NCI-H460 (cell line): ENCODE data around the gene ABCB11. TPM values are rescaled to one million over a fixed set of nuclear protein-coding genes. Genes with fewer than 3 reads are reported as not detected.

Experiments
- DNase-seq: peaks from one replicate; pipeline ENCODE4 v3.0.0-alpha.2; 2016; ENCODE audit warnings: low read depth; ENCODE audit errors: extremely low read depth
- total RNA-seq: library from RNA; depleted of rRNA; stranded (reverse); fragments of >200 nt; shearing (Covaris generic); gene quantifications from 2 replicates; pipeline ENCODE4 v1.2.3, GENCODE V29; 2014

ABCB11 gene
- total RNA-seq, 1 experiment from 2014 or later = not detected

DNA sequence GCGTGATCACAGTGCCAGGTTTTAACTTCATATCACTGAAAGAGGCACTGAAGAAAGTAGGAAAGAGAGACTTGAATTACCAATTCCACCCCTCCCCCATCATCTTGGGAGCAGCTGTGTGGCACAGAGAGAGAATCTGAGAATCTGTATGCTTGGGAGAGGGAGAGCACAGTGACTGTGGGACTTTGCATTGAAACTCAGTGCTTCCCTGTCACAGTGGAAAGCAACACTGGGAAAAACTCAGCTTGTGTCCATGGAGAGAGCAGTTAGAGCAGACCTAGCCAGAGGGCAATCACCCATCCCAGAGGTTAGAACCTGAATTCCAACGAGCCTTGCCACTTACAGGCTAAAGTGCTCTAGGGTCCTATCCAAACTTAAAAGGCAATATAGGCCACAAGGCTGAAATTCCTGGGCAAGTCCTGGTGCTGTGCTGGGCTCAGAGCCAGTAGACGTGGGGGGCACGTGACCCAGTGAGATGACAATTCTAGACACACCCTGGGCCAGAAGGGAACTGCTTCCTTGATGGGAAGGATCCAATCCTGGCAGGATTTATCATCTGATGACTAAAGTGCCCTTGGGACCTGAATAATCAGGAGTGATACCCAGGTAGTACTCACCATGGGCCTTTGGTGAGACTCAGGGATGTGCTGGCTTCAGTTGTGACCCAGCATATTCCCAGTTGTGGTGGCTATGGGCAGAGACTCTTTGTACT lies 15.5 kb upstream of the ABCB11 start:
- DNase-seq = no peak

DNA sequence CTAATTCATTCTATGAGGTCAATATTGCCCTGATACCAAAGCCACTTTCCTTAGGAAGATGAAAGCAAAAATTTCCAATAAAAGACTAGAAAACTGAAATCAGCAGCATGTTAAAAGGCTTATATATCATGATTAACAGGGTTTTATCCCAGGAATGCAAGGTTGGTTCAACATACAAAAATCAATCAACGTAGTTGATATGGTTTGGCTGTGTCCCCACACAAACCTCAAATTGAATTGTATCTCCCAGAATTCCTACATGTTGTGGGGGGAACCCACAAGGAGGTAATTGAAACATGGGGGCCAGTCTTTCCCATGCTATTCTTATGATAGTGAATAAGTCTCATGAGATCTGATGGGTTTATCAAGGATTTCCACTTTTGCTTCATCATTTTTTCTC lies 11.7 kb upstream of the ABCB11 start:
- no peak for DNase-seq

DNA sequence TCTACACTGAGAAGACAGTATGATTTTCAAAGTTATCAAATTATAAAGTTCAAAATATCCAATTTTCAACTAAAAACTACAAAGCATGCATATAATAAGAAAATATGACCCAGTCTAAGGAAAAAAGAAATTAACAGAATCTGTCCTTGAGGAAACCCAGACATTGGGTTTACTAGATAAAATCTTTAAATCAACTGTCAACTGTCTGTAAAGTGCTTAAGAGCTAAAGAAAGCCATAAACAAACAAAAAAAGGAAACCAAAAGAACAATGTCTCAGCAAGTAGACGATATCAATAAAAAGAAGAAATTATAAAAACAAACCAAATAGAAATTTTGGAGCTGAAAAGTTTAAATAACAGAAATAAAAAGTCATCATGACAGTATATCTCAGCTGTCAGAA lies 10.5 kb upstream of the ABCB11 start:
- DNase-seq = no peak

- no peak for DNase-seq
These were observed 8.6 kb upstream of the ABCB11 start for GRCh38 chr2:169039702-169040101.

GRCh38 chr2:169038338-169038757 lies 7.2 kb upstream of the ABCB11 start:
- DNase-seq = no peak

DNA sequence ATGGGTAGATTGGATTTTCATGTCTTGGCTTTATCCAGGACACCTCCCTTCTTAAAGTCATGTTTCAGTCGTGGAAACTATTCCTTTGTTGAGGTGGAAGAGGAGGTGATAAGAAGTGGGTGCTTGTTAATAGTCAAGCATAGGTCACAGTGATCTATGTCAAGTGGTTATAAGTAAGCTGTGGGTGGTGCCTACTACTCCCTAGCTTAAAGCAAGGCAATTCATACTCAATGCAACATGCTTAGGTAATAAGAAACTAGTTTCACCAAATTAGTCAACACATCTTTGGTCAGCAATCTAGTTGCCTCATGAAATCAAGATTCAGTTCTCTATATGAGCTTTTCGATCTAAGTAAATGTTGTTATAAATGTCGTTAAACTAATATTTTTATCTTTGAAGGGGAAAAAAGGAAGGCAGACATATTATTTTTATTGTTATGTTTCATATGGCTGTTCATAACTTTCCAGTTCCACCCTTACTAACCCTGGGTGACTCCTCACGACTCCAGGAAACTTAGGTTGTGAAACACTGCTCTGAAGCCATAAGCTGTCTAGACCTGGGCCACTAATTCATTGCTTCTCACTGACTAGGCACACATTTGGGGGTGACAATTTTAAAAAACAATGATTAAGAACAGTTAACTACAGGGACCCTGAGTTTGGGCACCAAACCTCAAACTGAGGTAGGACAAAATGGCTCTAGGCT lies 5.8 kb upstream of the ABCB11 start:
- DNase-seq = no peak

- no peak for DNase-seq
These were observed 4.8 kb upstream of the ABCB11 start for GRCh38 chr2:169035887-169036286.

- no peak for DNase-seq
These were observed 3.9 kb upstream of the ABCB11 start for GRCh38 chr2:169034984-169035544.

DNA sequence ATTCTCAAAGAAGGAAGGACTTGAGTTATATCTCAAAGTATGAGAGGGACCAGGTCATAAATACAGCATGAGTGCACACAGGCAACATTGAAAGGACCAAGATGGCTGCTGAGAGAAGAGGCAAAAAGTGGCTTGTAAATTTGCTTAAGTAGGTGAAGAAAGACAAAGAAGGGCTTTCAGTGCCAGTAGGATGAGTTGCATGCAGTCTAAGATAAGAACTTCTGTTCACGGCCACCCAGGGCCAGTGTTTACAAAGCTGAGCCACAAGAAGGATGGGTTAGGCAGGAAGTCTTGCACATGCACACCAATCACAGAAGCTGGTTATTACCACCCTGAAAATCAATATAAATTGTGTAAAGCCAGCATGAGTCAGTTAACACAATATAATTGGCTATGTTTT lies 3.1 kb upstream of the ABCB11 start:
- no peak for DNase-seq

GRCh38 chr2:169029341-169029740 lies 1.8 kb downstream of the ABCB11 start:
- no peak for DNase-seq

- DNase-seq = no peak
These were observed 3.9 kb downstream of the ABCB11 start for GRCh38 chr2:169027234-169027633.

GRCh38 chr2:169026056-169026455 lies 5.1 kb downstream of the ABCB11 start:
- no peak for DNase-seq

DNA sequence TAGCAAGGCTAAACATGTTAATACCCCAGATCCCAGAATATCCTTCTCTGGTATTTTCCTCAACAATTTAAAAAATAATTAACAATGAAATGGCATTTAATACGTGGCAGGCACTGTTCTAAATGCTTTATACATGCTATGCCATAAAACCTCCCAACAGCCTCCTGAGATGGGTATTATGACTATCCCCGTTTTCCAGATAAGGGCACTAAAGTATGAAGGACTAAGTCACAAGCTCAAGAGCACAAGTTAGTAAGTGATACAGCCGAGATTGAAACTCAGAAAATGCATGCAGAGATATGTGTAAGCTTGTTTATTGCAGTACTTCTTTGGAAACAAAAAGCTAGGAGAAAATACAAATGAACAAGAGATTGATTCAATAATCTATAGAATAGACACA lies 8.0 kb downstream of the ABCB11 start:
- no peak for DNase-seq

- DNase-seq = no peak
These were observed 12.7 kb downstream of the ABCB11 start for GRCh38 chr2:169018390-169018789.

DNA sequence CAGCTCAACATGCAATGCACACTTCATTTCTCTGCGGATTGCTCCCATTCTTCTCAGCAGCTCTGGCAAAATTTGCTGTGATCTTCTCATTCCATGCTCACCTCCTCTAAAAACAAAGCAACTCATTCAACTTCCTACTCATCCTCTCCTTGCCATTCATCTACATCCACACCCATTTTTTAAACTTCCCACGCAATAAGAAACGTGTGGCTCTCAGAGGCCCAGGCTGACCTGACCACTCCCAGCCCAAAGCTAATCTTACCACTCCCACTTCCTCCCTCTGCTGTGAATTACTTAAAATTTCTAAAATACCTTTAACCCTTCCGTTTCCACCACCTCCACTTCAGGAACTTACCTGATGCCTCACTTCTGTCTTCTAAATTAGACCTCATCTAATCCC lies 15.2 kb downstream of the ABCB11 start:
- DNase-seq = no peak

GRCh38 chr2:169014780-169015179 lies 16.3 kb downstream of the ABCB11 start:
- no peak for DNase-seq

GRCh38 chr2:169013628-169014026 lies 17.5 kb downstream of the ABCB11 start:
- DNase-seq = no peak

DNA sequence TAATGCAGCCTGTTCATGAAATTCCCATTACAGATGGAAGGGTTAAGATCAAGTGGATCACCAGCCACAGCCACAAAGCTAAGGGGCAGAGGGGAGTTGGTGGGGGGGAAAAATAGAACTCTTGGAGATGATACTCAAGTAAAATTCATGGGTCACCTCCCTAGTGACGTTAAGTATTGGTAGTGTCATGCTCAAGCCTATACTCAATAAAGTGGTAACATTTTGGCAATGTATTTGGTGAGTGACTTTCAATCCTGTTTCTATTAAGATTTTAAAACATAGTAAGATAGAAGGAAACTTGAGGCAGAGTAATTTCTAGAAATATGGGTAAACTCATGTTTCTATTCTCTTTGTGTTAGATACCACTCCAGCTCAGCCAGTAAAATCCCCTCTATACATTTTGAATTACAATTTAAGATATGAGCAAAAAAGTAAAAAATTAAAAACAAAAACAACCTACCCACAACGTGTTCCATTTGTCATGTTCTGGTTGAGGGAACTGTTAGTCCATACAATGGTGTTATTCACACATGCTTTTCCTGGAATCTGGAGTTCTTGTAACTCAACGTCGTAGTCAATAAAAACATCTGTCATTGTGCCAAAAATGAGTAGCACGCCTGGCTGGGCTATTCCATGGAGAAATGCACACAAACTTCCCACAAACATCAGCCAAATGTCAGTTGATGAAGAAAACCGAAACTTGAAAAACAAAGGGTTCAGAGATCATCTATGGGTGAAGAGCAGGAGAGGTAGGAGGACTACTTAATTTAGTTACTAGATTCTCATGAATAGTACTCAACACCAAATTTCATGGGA lies 18.1 kb downstream of the ABCB11 start:
- DNase-seq = no peak

DNA sequence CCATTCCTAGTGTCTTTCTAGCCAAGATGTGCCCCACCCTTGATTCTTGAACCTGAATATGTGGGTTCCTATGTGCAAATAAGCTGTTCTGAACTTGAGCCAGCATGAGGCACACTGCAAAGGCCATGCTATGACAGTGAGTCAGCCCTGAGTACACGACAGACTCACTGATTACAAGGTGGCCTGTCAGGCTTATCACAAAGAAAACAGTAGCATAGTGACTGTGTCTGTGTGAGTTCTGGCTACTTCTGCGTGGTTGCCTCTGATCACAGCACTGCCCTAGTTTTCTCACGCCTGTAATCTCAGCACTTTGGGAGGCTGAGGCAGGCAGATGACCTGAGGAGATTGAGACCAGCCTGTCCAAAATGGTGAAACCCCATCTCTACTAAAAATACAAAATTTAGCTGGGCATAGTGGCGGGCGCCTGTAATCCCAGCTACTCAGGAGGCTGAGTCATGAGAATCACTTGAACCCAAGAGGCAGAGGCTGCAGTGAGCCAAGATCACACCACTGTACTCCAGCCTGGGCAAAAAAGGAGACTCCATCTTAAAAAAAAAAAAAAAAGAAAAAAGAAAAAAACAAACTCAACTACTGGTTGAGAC lies 18.8 kb downstream of the ABCB11 start:
- peak; percentile 48 for DNase-seq

DNA sequence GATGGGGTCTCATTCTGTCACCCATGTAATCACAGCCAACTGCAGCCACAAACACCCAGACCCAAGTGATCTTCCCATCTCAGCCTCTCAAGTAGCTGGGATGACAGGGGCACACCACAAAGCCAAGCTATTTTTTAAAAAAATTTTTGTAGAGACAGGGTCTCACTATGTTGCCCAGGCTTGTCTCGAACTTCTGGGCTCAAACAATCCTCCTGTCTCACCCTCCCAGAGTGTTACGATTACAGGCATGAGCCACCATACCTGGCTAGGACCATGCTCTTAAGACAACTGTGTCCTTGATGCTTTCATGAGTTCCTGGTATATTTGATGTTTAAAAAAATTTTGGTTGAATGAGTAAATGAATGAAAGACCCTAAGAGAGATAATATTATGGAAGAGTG lies 19.4 kb downstream of the ABCB11 start:
- DNase-seq = no peak
